ENCODE results near the gene DPY19L1.
"Not testable (repeated sequence)": the region's sequence is repeated elsewhere in the genome, so short reads cannot be mapped to it uniquely, and the experiment has no call there.

The DPY19L1 gene

GRCh38 chr7:34958021-34958420, 79.3 kb downstream of the DPY19L1 start:
- DNase-seq (ENCODE audit: low spot score) (no peak), ATAC-seq (ENCODE audit: low read depth) (no peak)
- Histone ChIP-seq H3K9me3 (ENCODE audit: severe bottlenecking) (no peaks in the 10 kb centered on the region), H3K36me3 (ENCODE audit: low read depth) (no peaks in the 10 kb centered on the region), H3K4me1 (ENCODE audit: insufficient read depth, poor library complexity, severe bottlenecking) (no peaks in the 10 kb centered on the region), H3K4me3 (ENCODE audit: severe bottlenecking) (no peak overlapping the region), H3K27me3 (ENCODE audit: insufficient read depth, poor library complexity, severe bottlenecking) (no peaks in the 10 kb centered on the region), H3K27ac (ENCODE audit: poor library complexity, severe bottlenecking) (no peak overlapping the region)
- TF ChIP-seq CTCF (IDR thresholded peaks at IDR 0.05; ENCODE audit: poor library complexity, severe bottlenecking), result no peak

GRCh38 chr7:34952822-34953221, 84.5 kb downstream of the DPY19L1 start:
- Histone ChIP-seq H3K4me3 (ENCODE audit: severe bottlenecking) (no peak overlapping the region), H3K4me1 (ENCODE audit: insufficient read depth, poor library complexity, severe bottlenecking) (no peaks in the 10 kb centered on the region), H3K36me3 (ENCODE audit: low read depth) (no peaks in the 10 kb centered on the region), H3K27me3 (ENCODE audit: insufficient read depth, poor library complexity, severe bottlenecking) (no peaks in the 10 kb centered on the region), H3K27ac (ENCODE audit: poor library complexity, severe bottlenecking) (no peak overlapping the region), H3K9me3 (ENCODE audit: severe bottlenecking) (no peaks in the 10 kb centered on the region)
- ATAC-seq (ENCODE audit: low read depth), result no peak
- no peak for DNase-seq (ENCODE audit: low spot score)
- TF ChIP-seq CTCF (IDR thresholded peaks at IDR 0.05; ENCODE audit: poor library complexity, severe bottlenecking), result no peak

- ATAC-seq (ENCODE audit: low read depth), result no peak
- H3K9me3 ChIP-seq (ENCODE audit: severe bottlenecking), result no peaks in the 10 kb centered on the region
- no peak for DNase-seq (ENCODE audit: low spot score)
- no peaks in the 10 kb centered on the region for H3K27me3 ChIP-seq (ENCODE audit: insufficient read depth, poor library complexity, severe bottlenecking)
- no peak overlapping the region for H3K27ac ChIP-seq (ENCODE audit: poor library complexity, severe bottlenecking)
- H3K36me3 ChIP-seq (ENCODE audit: low read depth), result no peaks in the 10 kb centered on the region
- H3K4me1 ChIP-seq (ENCODE audit: insufficient read depth, poor library complexity, severe bottlenecking), result no peaks in the 10 kb centered on the region
- no peak for TF ChIP-seq CTCF (IDR thresholded peaks at IDR 0.05; ENCODE audit: poor library complexity, severe bottlenecking)
- H3K4me3 ChIP-seq (ENCODE audit: severe bottlenecking), result no peak overlapping the region
Measured at GRCh38 chr7:34949361-34949760, 87.9 kb downstream of the DPY19L1 start.

- H3K36me3 ChIP-seq (ENCODE audit: low read depth); ATAC-seq (ENCODE audit: low read depth); H3K4me1 ChIP-seq (ENCODE audit: insufficient read depth, poor library complexity, severe bottlenecking); H3K4me3 ChIP-seq (ENCODE audit: severe bottlenecking); H3K9me3 ChIP-seq (ENCODE audit: severe bottlenecking); DNase-seq (ENCODE audit: low spot score); H3K27ac ChIP-seq (ENCODE audit: poor library complexity, severe bottlenecking); H3K27me3 ChIP-seq (ENCODE audit: insufficient read depth, poor library complexity, severe bottlenecking): not testable (repeated sequence)
Measured at GRCh38 chr7:34947427-34947826, 89.9 kb downstream of the DPY19L1 start.

- DNase-seq (ENCODE audit: low spot score) (no peak), ATAC-seq (ENCODE audit: low read depth) (no peak)
- Histone ChIP-seq H3K9me3 (ENCODE audit: severe bottlenecking) (no peaks in the 10 kb centered on the region), H3K27ac (ENCODE audit: poor library complexity, severe bottlenecking) (no peak overlapping the region), H3K4me1 (ENCODE audit: insufficient read depth, poor library complexity, severe bottlenecking) (no peaks in the 10 kb centered on the region), H3K36me3 (ENCODE audit: low read depth) (no peaks in the 10 kb centered on the region), H3K27me3 (ENCODE audit: insufficient read depth, poor library complexity, severe bottlenecking) (no peaks in the 10 kb centered on the region), H3K4me3 (ENCODE audit: severe bottlenecking) (no peak overlapping the region)
- TF ChIP-seq CTCF (IDR thresholded peaks at IDR 0.05; ENCODE audit: poor library complexity, severe bottlenecking), result no peak
Measured at GRCh38 chr7:34946486-34946885, 90.8 kb downstream of the DPY19L1 start.

GRCh38 chr7:34945894-34946477, 91.3 kb downstream of the DPY19L1 start:
- not testable (repeated sequence) for H3K27ac ChIP-seq (ENCODE audit: poor library complexity, severe bottlenecking); H3K27me3 ChIP-seq (ENCODE audit: insufficient read depth, poor library complexity, severe bottlenecking); H3K36me3 ChIP-seq (ENCODE audit: low read depth); ATAC-seq (ENCODE audit: low read depth); DNase-seq (ENCODE audit: low spot score); H3K4me3 ChIP-seq (ENCODE audit: severe bottlenecking); H3K9me3 ChIP-seq (ENCODE audit: severe bottlenecking); H3K4me1 ChIP-seq (ENCODE audit: insufficient read depth, poor library complexity, severe bottlenecking)
